AG04449 (cell line): ENCODE results near the gene TIMP1.

Source experiments
- CTCF ChIA-PET: fragments of 350-600 bp; formaldehyde crosslinking; extraction: SDS; loops from one replicate; lab custom pipeline; 2021; ENCODE audit warnings: antibody characterized with exemption; lab: Yijun Ruan, JAX
- POLR2A ChIA-PET: fragments of 400-600, 350-600 bp; formaldehyde crosslinking; extraction: SDS; loops from one replicate; lab custom pipeline; 2020; ENCODE audit warnings: antibody characterized with exemption, inconsistent platforms; lab: Yijun Ruan, JAX
- DNase-seq: peaks from one replicate; pipeline ENCODE4 v3.0.0-alpha.2; 2010; ENCODE audit warnings: low read depth, low spot score
- H3K4me3 ChIP-seq: 2 replicates; pipeline ENCODE4 v1.5.1; 2011; ENCODE audit warnings: low read depth, mild to moderate bottlenecking, control low read depth, low read length
- TF ChIP-seq, protein P1 (sequence below): IDR thresholded peaks from one replicate; pipeline ENCODE4 v1.5.1; 2011; ENCODE audit warnings: mild to moderate bottlenecking, moderate library complexity, low read length, control low read depth, inconsistent platforms; ENCODE audit not compliant: insufficient read depth; ENCODE audit errors: missing control alignments

Gene TIMP1

DNA sequence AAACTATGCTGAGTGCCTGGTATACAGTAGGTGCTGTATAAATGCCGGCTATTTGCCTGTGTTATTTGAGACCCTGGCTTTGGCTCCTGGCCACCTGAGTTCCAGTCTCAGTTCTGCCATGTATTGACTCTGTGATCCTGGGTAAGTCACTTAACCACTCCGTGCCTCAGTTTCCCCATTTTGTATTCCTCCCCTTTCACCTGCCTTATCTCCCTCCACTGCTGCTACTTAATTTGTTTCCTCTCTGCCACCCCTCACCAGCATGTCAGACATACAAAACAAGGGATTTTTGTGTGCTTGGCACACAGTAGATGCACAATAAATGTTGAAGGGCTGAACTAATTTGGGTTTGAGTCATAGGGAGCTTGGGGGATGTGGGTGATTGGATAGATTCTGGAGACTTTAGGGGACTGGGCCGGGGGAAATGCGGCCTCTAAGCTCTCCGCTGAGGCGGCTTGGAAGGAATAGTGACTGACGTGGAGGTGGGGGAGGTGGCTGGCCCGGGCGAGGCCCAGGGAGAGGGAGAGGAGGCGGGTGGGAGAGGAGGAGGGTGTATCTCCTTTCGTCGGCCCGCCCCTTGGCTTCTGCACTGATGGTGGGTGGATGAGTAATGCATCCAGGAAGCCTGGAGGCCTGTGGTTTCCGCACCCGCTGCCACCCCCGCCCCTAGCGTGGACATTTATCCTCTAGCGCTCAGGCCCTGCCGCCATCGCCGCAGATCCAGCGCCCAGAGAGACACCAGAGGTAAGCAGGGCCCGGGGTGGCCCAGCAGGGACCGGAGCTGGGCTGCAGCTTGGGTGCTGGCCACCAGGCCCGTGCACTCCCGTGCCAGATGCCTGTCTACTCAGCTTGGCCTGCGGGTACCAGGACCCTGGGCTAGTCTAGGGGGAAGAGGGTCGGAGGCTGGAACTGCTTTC lies at the start of gene TIMP1:
Gene TIMP1 (plus strand): TSS at position 706 of the 917 bp plus-strand sequence. CDS start 980 bp downstream, outside the sequence.
- CTCF ChIA-PET = interaction anchor here (1.1 kb wide), 1 partner anchor 63 kb away, joined by 4 read pairs; no protein-coding TSS in a partner anchor
- TF ChIP-seq, protein P1, sequence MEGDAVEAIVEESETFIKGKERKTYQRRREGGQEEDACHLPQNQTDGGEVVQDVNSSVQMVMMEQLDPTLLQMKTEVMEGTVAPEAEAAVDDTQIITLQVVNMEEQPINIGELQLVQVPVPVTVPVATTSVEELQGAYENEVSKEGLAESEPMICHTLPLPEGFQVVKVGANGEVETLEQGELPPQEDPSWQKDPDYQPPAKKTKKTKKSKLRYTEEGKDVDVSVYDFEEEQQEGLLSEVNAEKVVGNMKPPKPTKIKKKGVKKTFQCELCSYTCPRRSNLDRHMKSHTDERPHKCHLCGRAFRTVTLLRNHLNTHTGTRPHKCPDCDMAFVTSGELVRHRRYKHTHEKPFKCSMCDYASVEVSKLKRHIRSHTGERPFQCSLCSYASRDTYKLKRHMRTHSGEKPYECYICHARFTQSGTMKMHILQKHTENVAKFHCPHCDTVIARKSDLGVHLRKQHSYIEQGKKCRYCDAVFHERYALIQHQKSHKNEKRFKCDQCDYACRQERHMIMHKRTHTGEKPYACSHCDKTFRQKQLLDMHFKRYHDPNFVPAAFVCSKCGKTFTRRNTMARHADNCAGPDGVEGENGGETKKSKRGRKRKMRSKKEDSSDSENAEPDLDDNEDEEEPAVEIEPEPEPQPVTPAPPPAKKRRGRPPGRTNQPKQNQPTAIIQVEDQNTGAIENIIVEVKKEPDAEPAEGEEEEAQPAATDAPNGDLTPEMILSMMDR = no peak
- POLR2A ChIA-PET = interaction anchor here (0.6 to 1.7 kb wide), 4 partner anchors 8 to 173 kb away, joined by 3 to 5 read pairs (median 4); no protein-coding TSS in a partner anchor
- peak; percentile 52 for DNase-seq
- peak within 1 kb of the TSS; percentile 76 for H3K4me3 ChIP-seq

DNA sequence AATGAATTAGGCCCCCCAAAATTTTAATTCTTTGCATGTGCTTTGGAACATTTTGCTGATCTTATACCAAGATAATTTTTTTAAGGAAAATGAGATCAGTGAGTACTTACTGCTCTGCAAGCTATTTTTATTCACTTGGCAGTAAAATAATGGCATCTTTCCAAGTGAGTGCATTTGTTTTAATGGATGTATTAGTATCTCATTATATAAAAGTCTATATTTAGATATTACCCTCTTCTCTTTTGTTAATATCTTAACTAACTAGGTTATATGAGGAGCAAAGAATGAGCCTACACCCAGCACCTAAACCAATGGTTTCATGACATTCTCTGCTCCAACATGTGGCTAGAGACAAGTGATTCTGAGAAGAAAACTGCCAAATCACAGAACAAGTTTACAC lies 42.4 kb upstream of the TIMP1 start:
- TF ChIP-seq, protein P1 = no peak
- ChIA-PET POLR2A (no interaction called here), CTCF (interaction anchor here (1.1 to 4.4 kb wide), 8 partner anchors 7 to 486 kb away, joined by 3 to 45 read pairs (median 5); no protein-coding TSS in a partner anchor)
- H3K4me3 ChIP-seq = no peak overlapping the region
- no peak for DNase-seq

DNA sequence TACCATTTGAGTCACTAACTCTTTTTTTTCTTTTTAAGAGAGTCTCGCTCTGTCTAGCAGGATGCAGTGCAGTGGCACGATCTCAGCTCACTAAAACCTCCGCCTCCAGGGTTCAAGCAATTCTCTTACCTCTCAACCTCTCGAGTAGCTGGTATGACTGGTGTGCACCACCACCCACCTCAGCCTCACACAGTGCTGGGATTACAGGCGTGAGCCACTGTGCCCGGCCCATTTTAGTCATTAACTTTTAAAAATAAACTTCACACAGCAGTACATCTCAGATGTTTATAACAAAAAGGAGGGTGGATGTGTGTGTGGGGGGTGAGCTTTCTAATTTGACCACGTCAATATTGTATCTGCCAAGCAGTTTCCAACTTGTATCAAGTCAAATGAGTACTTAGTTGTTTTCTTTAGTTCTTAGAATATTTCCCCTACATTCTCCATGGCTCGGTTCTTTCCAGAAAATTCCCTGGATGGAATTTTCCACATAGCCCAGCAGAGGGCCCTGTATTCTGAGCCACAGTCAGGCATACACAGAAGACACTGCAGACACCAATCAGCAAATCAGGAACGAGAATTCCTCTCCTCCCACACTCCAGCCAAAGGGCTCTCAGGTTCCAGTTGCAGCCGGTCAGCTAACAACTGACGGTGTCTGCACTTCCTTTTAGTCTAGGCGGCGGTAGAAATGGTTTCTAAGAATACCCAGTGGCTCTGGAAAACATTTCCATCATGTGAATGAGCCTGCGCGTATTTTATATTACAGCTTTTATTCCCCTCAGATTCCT lies 41.3 kb upstream of the TIMP1 start:
- CTCF ChIA-PET = interaction anchor here (0.6 to 4.4 kb wide), 19 partner anchors 9 to 486 kb away, joined by 3 to 45 read pairs (median 5); no protein-coding TSS in a partner anchor
- no peak overlapping the region for H3K4me3 ChIP-seq
- peak; percentile 59 for DNase-seq
- TF ChIP-seq, protein P1 = peak; percentile 37
- POLR2A ChIA-PET = interaction anchor here (0.6 kb wide), 1 partner anchor 21 kb away, joined by 4 read pairs; no protein-coding TSS in a partner anchor

DNA sequence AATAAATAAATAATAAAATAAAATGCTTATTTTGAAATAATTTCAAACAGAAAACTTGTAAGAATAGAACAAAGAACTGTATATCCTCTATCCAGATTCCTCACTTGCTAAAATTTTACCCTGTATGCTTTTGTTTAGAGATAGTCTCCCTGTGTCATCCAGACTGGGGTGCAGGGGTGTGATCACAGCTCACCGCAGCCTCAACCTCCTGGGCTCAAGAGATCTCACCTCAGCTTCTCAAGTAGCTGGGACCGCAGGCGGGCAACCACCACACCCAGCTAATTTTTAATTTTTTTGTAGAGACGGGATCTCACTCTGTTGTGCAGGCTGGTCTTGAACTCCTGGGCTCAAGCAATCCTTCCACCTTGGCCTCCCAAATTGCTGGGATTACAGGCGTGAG lies 38.7 kb upstream of the TIMP1 start:
- TF ChIP-seq, protein P1 = no peak
- POLR2A ChIA-PET = no interaction called here
- no peak for DNase-seq
- CTCF ChIA-PET = interaction anchor here (1.2 kb wide), 1 partner anchor 100 kb away, joined by 3 read pairs; no protein-coding TSS in a partner anchor
- H3K4me3 ChIP-seq = no peak overlapping the region

DNA sequence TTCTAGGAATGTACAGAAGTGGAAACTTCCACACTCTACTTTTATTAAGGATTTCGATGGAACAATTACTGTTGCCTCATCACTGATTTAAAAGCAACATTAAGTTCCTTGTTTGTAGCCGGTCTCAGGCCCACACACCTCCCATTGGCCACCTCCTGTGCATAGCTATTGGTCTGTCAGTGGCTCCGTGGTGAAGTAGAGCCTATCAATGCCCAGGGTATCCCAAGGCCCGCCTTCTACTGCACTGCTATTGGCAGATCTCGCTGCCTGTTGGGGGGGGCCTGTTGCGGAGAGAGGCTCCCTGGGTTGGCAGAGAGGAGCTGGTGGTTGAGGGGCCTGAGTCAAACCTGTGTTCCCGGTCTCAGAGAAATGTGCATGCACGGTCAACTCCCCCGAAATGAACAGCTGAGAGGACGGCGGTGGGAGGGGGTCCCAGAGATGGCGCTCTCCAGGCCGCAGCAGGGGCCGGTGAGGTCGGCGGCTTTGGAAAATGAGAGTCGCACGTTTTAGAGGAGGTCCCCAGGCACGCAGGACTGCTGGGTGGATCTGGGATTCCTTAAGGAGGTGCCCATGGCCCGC lies 26.1 kb upstream of the TIMP1 start:
- CTCF ChIA-PET = interaction anchor here (1.2 to 2.6 kb wide), 4 partner anchors 15 to 471 kb away, joined by 3 to 9 read pairs (median 6); no protein-coding TSS in a partner anchor
- H3K4me3 ChIP-seq = peak overlapping the region; percentile 58
- DNase-seq = peak; percentile 73
- TF ChIP-seq, protein P1 = no peak
- POLR2A ChIA-PET = interaction anchor here (1.1 to 1.2 kb wide), 2 partner anchors 9 to 25 kb away, joined by 3 to 4 read pairs; no protein-coding TSS in a partner anchor
